PC-3 (cell line): ENCODE measurements around the gene MYH11. TPM values are rescaled to one million over a fixed set of nuclear protein-coding genes. Genes with fewer than 3 reads are reported as not detected.

Source experiments
- ATAC-seq: fragments of 200-7000 bp; cut with Tn5 transposase; 2 replicates; pipeline ENCODE4 v1.9.1; 2020; ENCODE audit warnings: mild to moderate bottlenecking, moderate library complexity
- BruUV-seq: library from RNA; stranded (reverse); fragments of 400-500 nt; replicated peaks from 2 replicates; lab custom pipeline; 2021; lab: Mats Ljungman, UMichigan
- CTCF ChIA-PET: fragments of 300-600 bp; sonication (Branson Sonifier 250); formaldehyde crosslinking; loops from one replicate; lab custom pipeline; 2022; ENCODE audit warnings: antibody characterized with exemption; lab: Charles Lee
- POLR2A ChIA-PET: fragments of 300-600 bp; sonication (Branson Sonifier 250); formaldehyde crosslinking; loops from one replicate; lab custom pipeline; 2022; ENCODE audit warnings: antibody characterized with exemption; ENCODE audit not compliant: unreplicated experiment; lab: Charles Lee
- DNase-seq: peaks from one replicate; pipeline ENCODE4 v3.0.0-alpha.2; 2015
- H2AFZ ChIP-seq: fragments of 300-600 bp; sonication (generic); 2 replicates; pipeline ENCODE4 v1.6.0; 2016; ENCODE audit warnings: antibody characterized with exemption, low read length
- H3F3A ChIP-seq: fragments of 300-600 bp; sonication (generic); one replicate; pipeline ENCODE4 v1.6.0; 2017; ENCODE audit warnings: antibody characterized with exemption, low read length, control low read depth, mild to moderate bottlenecking; ENCODE audit not compliant: unreplicated experiment
- H3K27ac ChIP-seq: fragments of 300-600 bp; sonication (generic); 2 replicates; pipeline ENCODE4 v1.5.1; 2016; ENCODE audit warnings: mild to moderate bottlenecking, low read length
- H3K27me3 ChIP-seq: fragments of 300-600 bp; sonication (generic); 2 replicates; pipeline ENCODE4 v1.6.1; 2016; ENCODE audit warnings: low read length, mixed read lengths
- H3K36me3 ChIP-seq: fragments of 300-600 bp; sonication (generic); 2 replicates; pipeline ENCODE4 v1.6.1; 2016; ENCODE audit warnings: low read depth, mixed run types, low read length, mixed read lengths
- H3K4me1 ChIP-seq: fragments of 300-600 bp; sonication (generic); 2 replicates; pipeline ENCODE4 v1.5.1; 2016; ENCODE audit warnings: low read length; ENCODE audit not compliant: insufficient read depth
- H3K4me2 ChIP-seq: fragments of 300-600 bp; sonication (generic); 2 replicates; pipeline ENCODE4 v1.6.0; 2016; ENCODE audit warnings: low read length
- H3K4me3 ChIP-seq: fragments of 300-600 bp; sonication (generic); 2 replicates; pipeline ENCODE4 v1.5.1; 2016; ENCODE audit warnings: mild to moderate bottlenecking, low read length, mixed read lengths
- H3K79me2 ChIP-seq: fragments of 300-600 bp; sonication (generic); 2 replicates; pipeline ENCODE4 v1.6.1; 2017; ENCODE audit warnings: low read length, mixed read lengths
- H3K9ac ChIP-seq: fragments of 300-600 bp; sonication (generic); 2 replicates; pipeline ENCODE4 v1.6.0; 2016; ENCODE audit warnings: mild to moderate bottlenecking, low read length
- H3K9me2 ChIP-seq: fragments of 300-600 bp; sonication (generic); replicated peaks from 2 replicates; pipeline ENCODE4 v1.6.1; 2016; ENCODE audit warnings: mixed run types, low read length, mixed read lengths
- H3K9me3 ChIP-seq: fragments of 300-600 bp; sonication (generic); 2 replicates; pipeline ENCODE4 v1.6.1; 2016; ENCODE audit warnings: low read length, mixed read lengths
- H4K20me1 ChIP-seq: fragments of 300-600 bp; sonication (generic); 2 replicates; pipeline ENCODE4 v1.6.1; 2016; ENCODE audit warnings: low read length, mixed read lengths
- CTCF ChIP-seq: fragments of 300-600 bp; sonication (generic); conservative IDR thresholded peaks from 2 replicates; pipeline ENCODE4 v1.5.1; 2017; ENCODE audit warnings: antibody characterized with exemption, low read depth, mild to moderate bottlenecking, low read length
- EZH2 ChIP-seq: fragments of 300-600 bp; sonication (generic); IDR thresholded peaks from one replicate; pipeline ENCODE4 v1.6.1; 2017; ENCODE audit warnings: antibody characterized with exemption, mild to moderate bottlenecking, low read length; ENCODE audit not compliant: unreplicated experiment
- EZH2phosphoT487 ChIP-seq: fragments of 300-600 bp; sonication (generic); IDR thresholded peaks from 2 replicates; pipeline ENCODE4 v1.6.1; 2018; ENCODE audit warnings: mild to moderate bottlenecking, antibody characterized with exemption, low read length, borderline replicate concordance
- intact Hi-C: fragments of 100-400 bp; cut with micrococcal nuclease; formaldehyde crosslinking; loops from 2 replicates; pipeline ENCODE4 v1.9.0; 2023
- total RNA-seq: library from RNA; depleted of rRNA; stranded (reverse); fragments of >200 nt; gene quantifications from 2 replicates; pipeline ENCODE4 v1.2.3, GENCODE V29; 2014

Gene MYH11
- total RNA-seq, 1 experiment from 2014 or later: not detected

GRCh38 chr16:15782573-15783365, 74.1 kb downstream of the MYH11 start:
- no peaks in the 10 kb centered on the region for H3F3A ChIP-seq
- no peak overlapping the region for H3K4me2 ChIP-seq
- ChIA-PET CTCF (no interaction called here), POLR2A (no interaction called here)
- no peak overlapping the region for H2AFZ ChIP-seq
- no TSS peak for BruUV-seq
- no peaks in the 10 kb centered on the region for H3K4me1 ChIP-seq
- DNase-seq (no peak), ATAC-seq (no peak)
- no peaks in the 10 kb centered on the region for H3K9me2 ChIP-seq
- H3K27me3 ChIP-seq: no peaks in the 10 kb centered on the region
- no peaks in the 10 kb centered on the region for H3K36me3 ChIP-seq
- H3K9ac ChIP-seq: no peak overlapping the region
- intact Hi-C loops: no loop called here
- H4K20me1 ChIP-seq: no peaks in the 10 kb centered on the region
- H3K79me2 ChIP-seq: no peaks in the 10 kb centered on the region
- H3K27ac ChIP-seq: no peak overlapping the region
- no peaks in the 10 kb centered on the region for H3K9me3 ChIP-seq
- TF ChIP-seq EZH2 (no peak), EZH2phosphoT487 (no peak), CTCF (no peak)
- H3K4me3 ChIP-seq: no peak overlapping the region

- Histone ChIP-seq H3K9me3 (no peaks in the 10 kb centered on the region), H3K9me2 (no peaks in the 10 kb centered on the region), H3K36me3 (no peaks in the 10 kb centered on the region), H3K79me2 (no peaks in the 10 kb centered on the region), H3K27me3 (no peaks in the 10 kb centered on the region), H3F3A (no peaks in the 10 kb centered on the region), H3K4me1 (no peaks in the 10 kb centered on the region), H4K20me1 (no peaks in the 10 kb centered on the region), H3K4me3 (no peak overlapping the region), H3K9ac (no peak overlapping the region), H3K27ac (no peak overlapping the region), H2AFZ (no peak overlapping the region), H3K4me2 (no peak overlapping the region)
- ATAC-seq (no peak), DNase-seq (no peak)
- no peak for TF ChIP-seq EZH2
- no peak for TF ChIP-seq CTCF
- no peak for TF ChIP-seq EZH2phosphoT487
- CTCF ChIA-PET: no interaction called here
- BruUV-seq: no TSS peak
- intact Hi-C loops: no loop called here
- POLR2A ChIA-PET: no interaction called here
Observed at GRCh38 chr16:15781650-15782049, 75.2 kb downstream of the MYH11 start.

GRCh38 chr16:15780805-15781204, 76.0 kb downstream of the MYH11 start:
- Histone ChIP-seq H3K9me3 (no peaks in the 10 kb centered on the region), H3K27ac (no peak overlapping the region), H3K36me3 (no peaks in the 10 kb centered on the region), H3K4me2 (no peak overlapping the region), H3K9ac (no peak overlapping the region), H3F3A (no peaks in the 10 kb centered on the region), H2AFZ (no peak overlapping the region), H3K4me3 (no peak overlapping the region), H4K20me1 (no peaks in the 10 kb centered on the region), H3K4me1 (no peaks in the 10 kb centered on the region), H3K9me2 (no peaks in the 10 kb centered on the region), H3K27me3 (no peaks in the 10 kb centered on the region), H3K79me2 (no peaks in the 10 kb centered on the region)
- CTCF ChIA-PET: no interaction called here
- ATAC-seq (no peak), DNase-seq (no peak)
- TF ChIP-seq CTCF: no peak
- no peak for TF ChIP-seq EZH2
- TF ChIP-seq EZH2phosphoT487: no peak
- BruUV-seq: no TSS peak
- POLR2A ChIA-PET: no interaction called here
- intact Hi-C loops: no loop called here
